Hematopoietic multipotent progenitor cell treated with erythropoietin and hydrocortisone succinate and interleukin-3 and kit ligand, for 15 days (in vitro differentiated cells): ENCODE results near the gene PSPH.
"Not testable (repeated sequence)": the region's sequence is repeated elsewhere in the genome, so short reads cannot be mapped to it uniquely, and the experiment has no call there.

Experiments
- DNase-seq: peaks from one replicate; pipeline ENCODE4 v3.0.0-alpha.2; 2015; ENCODE audit warnings: low spot score

The PSPH gene

GRCh38 chr7:56062382-56062781 lies 11.1 kb upstream of the PSPH start:
- no peak for DNase-seq

GRCh38 chr7:56053993-56054392 lies 2.7 kb upstream of the PSPH start:
- no peak for DNase-seq

- no peak for DNase-seq
Measured at GRCh38 chr7:56053379-56053778, 2.1 kb upstream of the PSPH start.

- DNase-seq, result no peak
Measured at GRCh38 chr7:56051053-56051338, 248 bp downstream of the PSPH start.

- DNase-seq, result not testable (repeated sequence)
Measured at GRCh38 chr7:56048763-56049162, 2.5 kb downstream of the PSPH start.

GRCh38 chr7:56048245-56048644 lies 3.0 kb downstream of the PSPH start:
- DNase-seq, result no peak

GRCh38 chr7:56047446-56048116 lies 3.7 kb downstream of the PSPH start:
- peak; percentile 30 for DNase-seq

- DNase-seq, result no peak
Measured at GRCh38 chr7:56046721-56047445, 4.4 kb downstream of the PSPH start.

- not testable (repeated sequence) for DNase-seq
Measured at GRCh38 chr7:56045758-56046157, 5.5 kb downstream of the PSPH start.

- DNase-seq, result no peak
Measured at GRCh38 chr7:56040730-56041129, 10.5 kb downstream of the PSPH start.

GRCh38 chr7:56033671-56034432 lies 17.4 kb downstream of the PSPH start:
- peak; percentile 15 for DNase-seq

- not testable (repeated sequence) for DNase-seq
Measured at GRCh38 chr7:56032578-56032977, 18.7 kb downstream of the PSPH start.

GRCh38 chr7:56031556-56031955 lies 19.7 kb downstream of the PSPH start:
- not testable (repeated sequence) for DNase-seq

GRCh38 chr7:56030340-56030739 lies 20.9 kb downstream of the PSPH start:
- no peak for DNase-seq

- DNase-seq, result no peak
Measured at GRCh38 chr7:56028942-56029630, 22.2 kb downstream of the PSPH start.

GRCh38 chr7:56026538-56026937 lies 24.7 kb downstream of the PSPH start:
- DNase-seq, result no peak

- no peak for DNase-seq
Measured at GRCh38 chr7:56023500-56023899, 27.7 kb downstream of the PSPH start.

- DNase-seq, result no peak
Measured at GRCh38 chr7:56019501-56019900, 31.7 kb downstream of the PSPH start.

GRCh38 chr7:56017015-56017414 lies 34.2 kb downstream of the PSPH start:
- not testable (repeated sequence) for DNase-seq

- no peak for DNase-seq
Measured at GRCh38 chr7:56009695-56010094, 41.5 kb downstream of the PSPH start.

GRCh38 chr7:56007891-56008290 lies 43.4 kb downstream of the PSPH start:
- no peak for DNase-seq

GRCh38 chr7:56007167-56007652 lies 44.0 kb downstream of the PSPH start:
- DNase-seq, result no peak
